Smooth muscle cell (in vitro differentiated cells): ENCODE results near the gene CHIT1. TPM values are rescaled to one million over a fixed set of nuclear protein-coding genes. Genes with fewer than 3 reads are reported as not detected.

Experiments used
- DNase-seq: peaks from one replicate; lab custom pipeline; 2025; ENCODE audit not compliant: unreplicated experiment; lab: John Stamatoyannopoulos, UW
- H2AFZ ChIP-seq: fragments of 200-600 bp; sonication (generic); 2 replicates; pipeline ENCODE4 v1.6.0; 2016; ENCODE audit warnings: antibody characterized with exemption, low read depth, mild to moderate bottlenecking
- H3F3A ChIP-seq: fragments of 200-600 bp; sonication (generic); 2 replicates; pipeline ENCODE4 v1.6.0; 2017; ENCODE audit warnings: antibody characterized with exemption, low read depth
- H3K27ac ChIP-seq: fragments of 200-600 bp; sonication (generic); 2 replicates; pipeline ENCODE4 v1.5.1; 2016; ENCODE audit warnings: low read depth, mild to moderate bottlenecking
- H3K27me3 ChIP-seq: fragments of 200-600 bp; sonication (generic); 2 replicates; pipeline ENCODE4 v1.6.1; 2016; ENCODE audit warnings: low read depth, mild to moderate bottlenecking
- H3K36me3 ChIP-seq: fragments of 200-600 bp; sonication (generic); 2 replicates; pipeline ENCODE4 v1.5.1; 2016; ENCODE audit warnings: low read depth
- H3K4me1 ChIP-seq: fragments of 200-600 bp; sonication (generic); 2 replicates; pipeline ENCODE4 v1.5.1; 2016; ENCODE audit warnings: low read depth
- H3K4me2 ChIP-seq: fragments of 200-600 bp; sonication (generic); 2 replicates; pipeline ENCODE4 v1.6.0; 2016; ENCODE audit warnings: mild to moderate bottlenecking
- H3K4me3 ChIP-seq: fragments of 200-600 bp; sonication (generic); 2 replicates; pipeline ENCODE4 v1.5.1; 2016; ENCODE audit warnings: mild to moderate bottlenecking
- H3K79me2 ChIP-seq: fragments of 200-600 bp; sonication (generic); 2 replicates; pipeline ENCODE4 v1.6.0; 2016; ENCODE audit warnings: low read depth, mild to moderate bottlenecking
- H3K9ac ChIP-seq: fragments of 200-600 bp; sonication (generic); 2 replicates; pipeline ENCODE4 v1.6.0; 2016; ENCODE audit warnings: low read depth
- H3K9me3 ChIP-seq: fragments of 200-600 bp; sonication (generic); replicated peaks from 2 replicates; pipeline ENCODE4 v1.5.1; 2016; ENCODE audit warnings: low read depth
- H4K20me1 ChIP-seq: fragments of 200-600 bp; sonication (generic); 2 replicates; pipeline ENCODE4 v1.6.0; 2016; ENCODE audit warnings: low read depth
- CTCF ChIP-seq: fragments of 200-600 bp; sonication (generic); IDR thresholded peaks from 2 replicates; pipeline ENCODE4 v1.5.1; 2017; ENCODE audit warnings: borderline replicate concordance, mild to moderate bottlenecking, antibody characterized with exemption; ENCODE audit not compliant: insufficient read depth, poor library complexity, severe bottlenecking
- WGBS: methylation state at CpG from one replicate; pipeline ENCODE4 v1.1.7; 2016; ENCODE audit warnings: low lambda C conversion rate; 5-methylcytosine and 5-hydroxymethylcytosine counted together
- polyA plus RNA-seq: library from polyadenylated mRNA; unstranded; fragments of >200 nt; fragmentation: Nextera tagmentation; extraction: Ambion mirVana; gene quantifications from 2 replicates; pipeline ENCODE4 v1.2.1, GENCODE V29; 2016
- total RNA-seq: library from RNA; depleted of rRNA; stranded (reverse); fragments of >200 nt; gene quantifications from 2 replicates; pipeline ENCODE4 v1.2.3, GENCODE V29; 2014

The CHIT1 gene
- total and polyA plus RNA-seq, 2 experiments from 2014 or later: not detected

GRCh38 chr1:203168256-203168786, 61.2 kb downstream of the CHIT1 start:
- 98% methylated on average over 12 of the region's 12 CpGs for WGBS
- Histone ChIP-seq H3K4me3 (no peak overlapping the region), H2AFZ (no peak overlapping the region), H3K9me3 (no peaks in the 10 kb centered on the region), H3K36me3 (no peaks in the 10 kb centered on the region), H4K20me1 (no peaks in the 10 kb centered on the region), H3K27me3 (no peaks in the 10 kb centered on the region), H3K9ac (no peak overlapping the region), H3K27ac (no peak overlapping the region), H3K4me1 (no peaks in the 10 kb centered on the region), H3K79me2 (no peaks in the 10 kb centered on the region), H3F3A (no peaks in the 10 kb centered on the region), H3K4me2 (no peak overlapping the region)
- no peak for TF ChIP-seq CTCF
- DNase-seq: no peak

GRCh38 chr1:203167913-203168200, 61.6 kb downstream of the CHIT1 start:
- H3F3A ChIP-seq: no peaks in the 10 kb centered on the region
- H3K9me3 ChIP-seq: no peaks in the 10 kb centered on the region
- no peak overlapping the region for H3K27ac ChIP-seq
- H3K4me2 ChIP-seq: no peak overlapping the region
- no peaks in the 10 kb centered on the region for H3K79me2 ChIP-seq
- 99% methylated on average over 5 of the region's 5 CpGs for WGBS
- no peak overlapping the region for H3K9ac ChIP-seq
- H3K27me3 ChIP-seq: no peaks in the 10 kb centered on the region
- no peak for DNase-seq
- TF ChIP-seq CTCF: no peak
- no peaks in the 10 kb centered on the region for H3K36me3 ChIP-seq
- H3K4me1 ChIP-seq: no peaks in the 10 kb centered on the region
- no peaks in the 10 kb centered on the region for H4K20me1 ChIP-seq
- no peak overlapping the region for H2AFZ ChIP-seq
- H3K4me3 ChIP-seq: no peak overlapping the region

- Histone ChIP-seq H3K27ac (no peak overlapping the region), H3K9ac (no peak overlapping the region), H3K79me2 (no peaks in the 10 kb centered on the region), H3K36me3 (no peaks in the 10 kb centered on the region), H3K4me3 (no peak overlapping the region), H3K9me3 (no peaks in the 10 kb centered on the region), H3F3A (no peaks in the 10 kb centered on the region), H3K4me2 (no peak overlapping the region), H2AFZ (no peak overlapping the region), H3K27me3 (no peaks in the 10 kb centered on the region), H3K4me1 (no peaks in the 10 kb centered on the region), H4K20me1 (no peaks in the 10 kb centered on the region)
- 93% methylated on average over 22 of the region's 23 CpGs for WGBS
- DNase-seq: no peak
- TF ChIP-seq CTCF: no peak
Measured at GRCh38 chr1:203167026-203167912, 62.2 kb downstream of the CHIT1 start.
